Nucleus accumbens (tissue), 56 donors: ENCODE data around the gene VGF.
"Not testable (repeated sequence)": the region's sequence is repeated elsewhere in the genome, so short reads cannot be mapped to it uniquely, and the experiment has no call there.

Source experiments
- DNase-seq, 56 donors: peaks; one replicate each; lab custom pipeline; 2025; lab: John Stamatoyannopoulos, UW

VGF gene

GRCh38 chr7:101122933-101123702 lies 42.3 kb downstream of the VGF start:
- DNase-seq: no peak

- no peak for DNase-seq
These were observed 43.1 kb downstream of the VGF start for GRCh38 chr7:101121991-101122932.

DNA sequence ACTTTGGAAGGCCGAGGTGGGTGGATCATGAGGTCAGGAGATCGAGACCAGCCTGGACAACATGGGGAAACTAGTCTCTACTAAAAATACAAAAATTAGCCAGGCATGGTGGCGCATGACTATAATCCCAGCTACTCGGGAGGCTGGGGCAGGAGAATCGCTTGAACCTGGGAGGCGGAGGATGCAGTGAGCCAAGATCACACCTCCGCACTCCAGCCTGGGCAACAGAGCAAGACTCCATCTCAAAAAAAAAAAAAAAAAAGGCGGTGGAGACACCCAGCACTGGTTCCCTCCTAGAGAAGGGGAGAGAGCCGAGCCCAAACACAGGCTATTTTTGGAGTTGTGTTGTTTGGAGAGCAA lies 43.8 kb downstream of the VGF start:
- DNase-seq: not testable (repeated sequence)

DNA sequence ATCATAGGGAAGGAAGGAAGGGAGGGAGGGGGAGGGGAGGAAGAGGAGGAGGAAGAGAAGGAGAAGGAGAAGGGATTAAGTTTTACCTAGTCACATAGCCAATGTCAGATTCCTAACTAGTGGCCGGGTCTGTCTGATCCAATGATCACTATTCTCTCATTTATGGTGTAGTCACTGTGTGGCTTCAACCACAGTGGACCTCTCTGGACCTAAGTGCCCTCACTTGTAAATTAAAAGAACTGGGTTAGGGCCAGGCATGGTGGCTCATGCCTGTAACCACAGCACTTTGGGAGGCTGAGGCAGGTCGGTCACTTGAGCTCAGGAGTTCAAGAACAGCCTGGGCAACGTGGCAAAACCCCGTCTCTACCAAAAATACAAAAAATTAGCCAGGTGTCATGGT lies 45.1 kb downstream of the VGF start:
- no peak for DNase-seq

GRCh38 chr7:101119876-101120275 lies 45.5 kb downstream of the VGF start:
- DNase-seq: no peak

GRCh38 chr7:101118856-101119255 lies 46.5 kb downstream of the VGF start:
- no peak for DNase-seq

DNA sequence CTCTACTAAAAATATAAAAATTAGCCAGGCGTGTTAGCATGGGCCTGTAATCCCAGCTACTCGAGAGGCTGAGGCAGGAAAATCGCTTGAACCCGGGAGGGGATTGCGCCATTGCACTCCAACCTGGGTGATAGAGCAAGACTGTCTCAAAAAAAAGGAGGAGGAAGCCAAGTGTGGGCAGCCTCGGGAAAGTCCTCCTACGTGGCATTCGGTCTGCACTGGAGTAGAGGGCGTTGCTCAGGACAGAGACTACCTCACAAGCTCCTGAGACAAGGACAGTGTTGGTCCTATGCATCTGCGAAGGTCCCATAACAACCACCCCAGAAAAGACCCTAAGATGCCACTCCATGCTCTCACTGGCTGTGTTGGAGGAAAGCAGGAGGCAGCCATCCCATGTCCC lies 48.5 kb downstream of the VGF start:
- no peak for DNase-seq

- DNase-seq: no peak
These were observed 50.2 kb downstream of the VGF start for GRCh38 chr7:101115215-101115614.

DNA sequence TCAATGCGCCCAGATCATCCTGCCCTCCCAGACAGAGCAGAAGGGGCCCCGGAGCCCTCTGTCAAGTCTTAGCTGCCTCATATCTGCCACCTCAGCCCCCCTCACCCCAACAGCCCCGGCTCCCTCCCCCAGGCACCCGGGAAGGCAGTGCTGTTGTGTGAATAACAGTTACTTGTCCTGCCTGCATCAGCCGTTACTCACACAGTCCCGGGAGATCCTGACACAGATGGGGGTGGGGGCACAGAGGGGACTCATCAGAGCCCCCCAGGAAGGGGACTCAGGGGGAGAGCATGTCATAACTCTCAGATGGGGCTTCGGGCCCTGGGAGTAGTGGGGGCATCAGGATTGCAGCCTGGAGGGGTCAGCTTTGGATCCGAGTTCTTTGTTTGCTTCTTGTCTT lies 50.9 kb downstream of the VGF start:
- no peak for DNase-seq

DNA sequence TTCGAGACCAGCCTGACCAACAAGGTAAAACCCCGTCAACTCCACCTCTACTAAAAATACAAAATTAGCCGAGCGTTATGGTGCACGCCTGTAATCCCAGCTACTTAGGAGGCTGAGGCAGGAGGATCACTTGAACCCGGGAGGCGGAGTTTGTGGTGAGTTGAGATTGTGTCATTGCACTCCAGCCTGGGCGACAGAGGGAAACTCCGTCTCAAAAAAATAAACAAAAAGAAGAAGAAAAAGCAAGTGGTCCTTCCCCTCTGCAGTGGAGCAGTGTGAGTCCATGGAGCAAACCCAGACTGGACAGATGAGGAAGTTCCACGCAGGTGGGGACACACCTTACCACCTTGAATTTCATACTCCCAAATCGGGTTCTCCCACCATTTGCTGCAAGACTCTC lies 51.5 kb downstream of the VGF start:
- DNase-seq: no peak

- DNase-seq: not testable (repeated sequence)
These were observed 52.2 kb downstream of the VGF start for GRCh38 chr7:101113140-101113539.
